HG02610 (cell line): ENCODE data around the gene GRIN3B.
"Not testable (repeated sequence)": the region's sequence is repeated elsewhere in the genome, so short reads cannot be mapped to it uniquely, and the experiment has no call there.

Source experiments
- ATAC-seq: cut with Tn5 transposase; IDR thresholded peaks from one replicate; pipeline ENCODE4 v1.9.1; 2021; ENCODE audit warnings: mild to moderate bottlenecking, moderate library complexity; ENCODE audit not compliant: unreplicated experiment

Gene GRIN3B

DNA sequence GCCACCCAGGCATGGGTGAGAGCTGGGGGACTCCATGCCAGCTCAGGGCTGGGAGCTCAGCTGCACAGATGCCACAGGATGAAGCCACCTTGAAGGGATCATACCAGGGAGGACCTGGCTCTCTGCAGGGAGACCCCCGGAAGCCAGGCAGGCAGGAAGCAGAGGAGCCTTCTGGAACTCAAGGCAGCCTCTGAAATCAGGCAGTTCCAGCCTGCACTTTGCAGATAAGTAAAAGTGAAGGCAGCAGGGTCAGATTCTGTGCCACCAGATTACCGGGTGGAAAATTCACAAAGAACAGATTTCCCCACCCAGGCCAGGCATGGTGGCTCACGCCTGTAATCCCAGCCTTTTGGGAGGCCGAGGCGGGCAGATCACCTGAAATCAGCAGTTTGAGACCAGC, 18.2 kb downstream of the GRIN3B start:
- no peak for ATAC-seq

DNA sequence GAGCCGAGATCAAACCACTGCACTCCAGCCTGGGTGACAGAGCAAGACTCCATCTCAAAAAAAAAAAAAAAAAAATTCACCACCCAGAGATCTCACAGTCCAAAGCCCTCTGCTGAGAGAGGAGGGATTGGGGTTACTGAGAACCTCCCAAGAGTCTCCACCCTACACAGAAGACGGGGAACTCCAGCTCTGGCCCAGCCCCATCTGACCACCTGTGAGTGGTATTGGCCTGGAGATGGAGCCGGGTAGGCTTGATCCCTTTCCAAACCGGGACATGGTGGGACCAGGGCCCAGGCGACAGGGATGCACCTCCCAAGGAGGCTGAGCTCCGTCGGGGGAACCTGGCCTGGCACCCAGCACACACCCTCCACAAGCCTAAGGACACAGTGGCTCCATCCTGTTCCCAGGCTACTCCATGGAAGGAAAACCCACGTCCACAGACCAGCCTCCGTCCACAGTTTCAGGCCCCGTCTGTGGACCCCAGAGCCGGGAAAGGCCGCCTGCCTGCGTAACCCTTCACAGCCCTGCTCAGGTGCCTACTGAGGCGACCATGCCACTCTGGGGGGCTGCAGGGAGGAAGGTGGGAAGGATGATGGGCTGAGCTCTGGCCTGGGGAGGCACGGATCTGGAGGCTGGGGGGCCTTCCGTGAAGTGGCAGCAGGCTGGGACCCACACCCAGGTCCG, 18.9 kb downstream of the GRIN3B start:
- no peak for ATAC-seq

DNA sequence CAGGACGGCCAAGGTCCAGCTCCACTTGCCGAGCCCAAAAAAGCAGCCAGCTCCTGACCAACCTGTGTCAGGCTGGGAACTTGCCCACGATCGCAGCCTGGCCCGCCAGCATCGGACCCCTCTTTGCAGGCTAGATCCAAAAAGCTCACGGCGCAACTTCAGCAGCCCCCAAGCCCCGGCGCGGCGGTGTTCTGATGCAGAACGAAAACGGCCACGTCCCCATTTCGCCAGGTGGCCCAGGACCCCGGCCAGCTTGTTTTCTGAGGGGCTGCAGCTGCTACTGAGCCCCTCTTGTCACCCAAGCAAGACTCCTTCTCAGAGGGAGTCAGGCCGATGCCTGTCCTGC, 19.4 kb downstream of the GRIN3B start:
- no peak for ATAC-seq

GRCh38 chr19:1019980-1020867, 20.0 kb downstream of the GRIN3B start:
- no peak for ATAC-seq

- ATAC-seq: peak; percentile 81
Measured at GRCh38 chr19:1020868-1021425, 20.7 kb downstream of the GRIN3B start, which contains the start of gene TMEM259. TSS of gene TMEM259 (minus strand) at chr19:1021123. CDS start at chr19:1020996, 127 bp downstream.

DNA sequence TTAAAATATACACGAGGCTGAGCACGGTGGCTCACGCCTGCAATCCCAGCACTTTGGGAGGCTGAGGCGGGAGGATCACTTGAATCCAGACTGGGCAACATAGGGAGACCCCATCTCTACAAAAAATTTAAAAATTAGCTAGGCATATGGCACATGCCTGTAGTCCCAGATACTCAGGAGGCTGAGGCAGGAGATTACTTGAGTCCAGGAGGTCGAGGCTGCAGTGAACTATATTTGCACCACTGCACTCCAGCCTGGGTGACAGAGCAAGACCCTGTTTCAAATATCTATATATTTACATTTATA, 23.6 kb downstream of the GRIN3B start:
- not testable (repeated sequence) for ATAC-seq

DNA sequence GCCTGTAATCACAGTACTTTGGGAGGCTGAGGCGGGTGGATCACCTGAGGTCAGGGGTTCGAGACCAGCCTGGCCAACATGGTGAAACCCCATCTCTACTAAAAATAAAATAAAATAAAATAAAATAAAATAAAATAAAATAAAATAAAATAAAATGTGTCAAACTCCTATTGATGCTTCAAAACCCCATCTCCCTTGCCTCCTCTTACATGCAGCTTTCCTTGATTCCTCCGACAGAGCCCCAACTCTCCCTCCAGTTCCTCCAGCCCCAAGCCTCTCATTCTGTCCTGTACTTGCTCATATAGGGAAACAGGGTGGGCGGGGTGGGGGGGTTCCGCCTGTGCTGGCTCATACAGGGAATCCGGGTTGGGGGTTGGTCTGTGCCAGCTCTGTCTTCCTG, 24.9 kb downstream of the GRIN3B start:
- ATAC-seq: not testable (repeated sequence)

DNA sequence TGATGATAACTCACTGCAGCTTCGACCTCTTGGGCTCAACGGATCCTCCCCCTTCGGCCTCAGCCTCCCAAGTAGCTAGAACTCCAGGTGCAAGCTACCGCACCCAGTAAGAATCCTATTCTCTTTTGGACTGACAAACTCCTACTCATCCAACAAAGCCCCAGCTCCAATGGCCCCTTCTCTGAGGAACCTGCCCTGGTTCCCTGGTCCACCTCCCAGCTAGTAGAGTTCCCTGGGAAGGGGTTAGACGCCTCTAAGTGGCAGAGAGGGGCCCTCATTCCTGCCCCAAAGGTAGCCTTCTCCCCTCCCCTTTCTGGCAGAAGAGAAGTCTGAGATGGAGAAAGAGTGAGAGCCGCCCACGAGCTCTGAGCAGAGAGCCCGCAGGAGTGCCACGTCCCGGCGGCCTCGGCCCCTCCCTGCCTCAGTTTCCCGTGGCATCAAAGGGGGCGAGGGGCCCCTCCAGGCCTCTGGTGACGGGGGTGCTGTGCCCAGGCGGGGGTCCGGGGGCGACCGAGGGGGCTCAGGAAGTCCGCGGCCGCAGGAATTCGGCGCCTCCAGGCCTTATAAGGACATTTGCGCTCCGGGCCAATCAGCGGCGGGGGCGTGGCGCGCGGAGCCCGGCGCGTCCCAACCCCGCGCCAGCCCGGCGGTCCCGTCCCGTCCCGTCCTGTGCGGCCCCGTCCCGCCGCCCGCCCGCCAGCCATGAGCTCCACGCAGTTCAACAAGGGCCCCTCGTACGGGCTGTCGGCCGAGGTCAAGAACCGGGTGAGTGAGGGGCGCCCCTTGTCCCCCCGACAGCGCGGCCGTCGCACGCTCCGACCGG, 26.0 kb downstream of the GRIN3B start, which contains the start of gene CNN2:
Gene CNN2, plus strand, starts transcription at position 649 of the 823 bp plus-strand sequence. Its CDS starts 54 bp downstream, at position 703.
- ATAC-seq: peak; percentile 59

DNA sequence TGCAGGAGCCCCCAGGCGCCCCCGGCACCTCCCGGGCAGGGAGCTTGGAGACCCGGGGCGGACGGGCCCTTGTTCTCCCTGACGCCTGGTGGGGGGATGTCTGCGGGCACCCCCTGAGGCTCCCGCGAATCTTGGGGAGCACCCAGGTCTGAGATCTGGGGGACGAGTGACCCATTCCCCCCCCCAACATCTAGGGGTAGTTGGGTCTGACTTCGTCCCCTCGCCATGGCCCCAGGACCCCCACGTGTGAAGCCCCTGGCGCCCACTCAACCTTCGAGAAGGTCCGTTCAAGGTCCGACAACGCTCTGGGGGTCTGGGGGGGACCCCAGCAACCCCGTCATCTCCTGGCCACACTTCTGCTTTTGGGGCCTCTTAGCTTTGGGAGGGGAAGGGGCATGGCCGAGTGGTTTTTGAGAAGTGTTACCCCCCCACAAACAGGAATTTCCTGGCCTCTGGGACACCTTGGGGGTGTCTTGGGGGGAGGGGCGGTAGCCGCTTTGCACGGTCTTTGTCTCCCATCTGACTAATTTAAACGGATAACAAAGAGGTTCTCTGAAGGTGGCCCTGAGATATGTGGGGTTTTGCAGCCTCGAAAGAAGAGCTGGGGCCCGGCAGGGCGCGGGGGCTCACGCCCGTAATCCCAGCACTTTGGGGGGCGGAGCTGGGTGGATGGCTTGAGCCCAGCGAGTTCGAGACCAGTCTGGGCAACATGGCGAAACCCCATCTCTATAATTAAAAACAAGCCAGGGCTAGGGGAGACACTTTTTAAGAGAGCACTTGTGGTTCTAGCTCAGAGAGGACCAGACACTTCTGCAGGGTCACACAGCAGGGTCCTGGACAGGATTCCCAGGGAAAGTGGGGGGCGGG, 26.8 kb downstream of the GRIN3B start:
- ATAC-seq: peak; percentile 3

GRCh38 chr19:1027650-1028061, 27.4 kb downstream of the GRIN3B start:
- no peak for ATAC-seq

DNA sequence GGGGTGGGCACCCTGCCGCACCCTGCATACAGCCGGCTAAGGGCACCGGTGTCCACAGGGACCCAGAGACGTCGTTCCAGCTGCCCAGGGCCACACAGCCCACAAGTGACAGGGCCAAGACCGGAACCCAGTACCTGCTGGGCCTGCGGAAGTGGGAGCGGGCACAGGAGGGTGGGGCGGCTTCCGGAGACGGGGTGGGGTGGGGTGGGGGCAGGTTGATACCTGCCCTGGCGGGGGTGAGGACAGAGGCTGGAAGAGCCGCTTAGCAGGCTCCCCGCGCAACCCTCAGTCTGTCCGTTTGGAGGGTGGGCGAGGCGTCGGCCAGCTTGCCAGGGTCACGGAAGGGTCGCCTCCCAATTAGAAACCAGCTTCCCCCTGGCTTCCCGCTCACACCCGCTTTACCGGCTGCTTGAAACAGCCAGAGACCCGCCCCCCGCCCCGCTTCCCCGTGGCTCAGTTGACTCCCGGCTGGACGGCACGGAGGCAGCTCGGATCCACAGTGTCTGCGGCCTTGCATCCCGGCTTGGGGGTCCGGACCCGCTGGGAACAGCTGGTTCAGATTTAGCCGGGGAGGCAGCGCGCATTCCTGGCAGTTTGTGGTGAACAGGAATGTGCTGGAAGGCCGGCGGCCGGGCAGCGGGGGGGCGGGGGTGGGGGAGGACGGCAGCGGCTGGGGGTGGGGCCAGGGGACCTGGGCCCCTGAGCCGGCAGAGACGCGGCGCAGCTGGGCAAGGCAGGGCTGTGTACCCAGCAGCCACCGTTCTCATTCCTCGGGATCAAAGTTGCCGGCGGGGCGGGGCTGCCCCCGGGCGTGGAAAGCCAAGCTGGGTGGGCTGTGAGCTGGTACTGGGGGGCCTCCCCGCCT, 28.1 kb downstream of the GRIN3B start:
- no peak for ATAC-seq

GRCh38 chr19:1032264-1032867, 32.1 kb downstream of the GRIN3B start:
- ATAC-seq: no peak

DNA sequence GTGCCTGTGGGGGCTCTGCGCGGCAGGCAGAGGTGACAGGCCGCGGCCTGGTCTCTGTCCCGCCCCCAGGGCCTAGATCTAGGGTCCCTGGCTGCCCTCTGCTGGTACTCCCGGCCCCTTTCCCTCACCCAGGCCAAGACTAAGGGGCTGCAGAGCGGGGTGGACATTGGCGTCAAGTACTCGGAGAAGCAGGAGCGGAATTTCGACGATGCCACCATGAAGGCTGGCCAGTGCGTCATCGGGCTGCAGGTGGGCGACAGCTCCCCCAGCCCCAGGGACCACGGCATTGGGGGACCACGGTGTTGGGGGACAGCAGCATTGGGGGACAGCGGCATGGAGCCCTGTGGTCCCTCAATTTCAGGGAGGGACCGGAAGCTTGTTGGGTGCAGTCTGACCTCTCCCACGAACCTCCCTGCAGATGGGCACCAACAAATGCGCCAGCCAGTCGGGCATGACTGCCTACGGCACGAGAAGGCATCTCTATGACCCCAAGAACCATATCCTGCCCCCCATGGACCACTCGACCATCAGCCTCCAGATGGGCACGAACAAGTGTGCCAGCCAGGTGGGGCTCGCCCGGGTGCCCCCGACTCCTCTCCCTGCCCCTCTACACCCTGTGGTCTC, 35.9 kb downstream of the GRIN3B start:
- ATAC-seq: no peak

- no peak for ATAC-seq
Measured at GRCh38 chr19:1037621-1038064, 37.4 kb downstream of the GRIN3B start.

DNA sequence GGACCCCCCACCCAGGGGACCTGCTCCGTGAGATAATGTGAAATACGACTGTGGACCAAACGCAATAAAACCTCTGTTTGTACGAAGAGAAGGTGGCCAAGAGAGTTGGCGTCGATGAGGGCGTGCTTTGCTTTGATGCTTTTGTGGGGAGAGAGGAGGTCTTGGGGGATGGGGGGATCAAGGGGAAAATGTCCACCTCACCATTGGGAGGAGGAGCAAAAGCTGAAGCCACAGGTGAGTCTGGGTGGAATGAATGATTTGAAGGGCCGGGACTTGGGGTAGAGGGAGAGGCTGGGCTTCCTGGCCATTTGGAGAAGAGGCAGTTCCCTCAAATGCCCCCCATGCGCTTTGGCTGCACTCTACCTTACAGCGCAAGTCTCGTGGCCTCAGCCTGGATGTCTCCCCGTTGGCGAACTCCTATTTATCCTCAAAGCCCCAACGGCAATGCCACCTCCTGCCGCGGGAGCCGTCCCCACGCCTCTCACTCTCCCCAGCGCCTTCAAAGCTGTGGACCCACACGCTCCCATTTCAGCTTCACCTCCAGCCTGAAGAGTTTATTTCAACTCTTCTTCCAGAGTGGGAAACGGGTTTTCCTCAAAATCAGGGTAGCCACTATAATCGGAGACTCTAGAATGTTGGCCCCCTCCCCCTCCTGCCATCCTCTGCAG, 38.9 kb downstream of the GRIN3B start:
- ATAC-seq: no peak

GRCh38 chr19:1039646-1040475, 39.6 kb downstream of the GRIN3B start, which contains the start of gene ABCA7:
TSS of gene ABCA7 (plus strand) at chr19:1040107. CDS start at chr19:1041362, 1,255 bp downstream.
- peak; percentile 68 for ATAC-seq
